HepG2 (cell line): ENCODE results near the gene RDH14. TPM values are rescaled to one million over a fixed set of nuclear protein-coding genes. Genes with fewer than 3 reads are reported as not detected.

Source experiments
- ATAC-seq: fragments of 200-7000 bp; cut with Tn5 transposase; 3 replicates; pipeline ENCODE4 v1.9.1; 2020; ENCODE audit warnings: mild to moderate bottlenecking, moderate library complexity
- BruUV-seq: library from RNA; stranded (reverse); fragments of 400-500 nt; replicated peaks from 2 replicates; lab custom pipeline; 2021; lab: Mats Ljungman, UMichigan
- CTCF ChIA-PET: fragments of 300-600 bp; formaldehyde crosslinking; extraction: SDS; loops from one replicate; lab custom pipeline; 2021; ENCODE audit warnings: low total read pairs, inconsistent platforms, low intra/inter-chr PET ratio; lab: Yijun Ruan, JAX
- POLR2A ChIA-PET: fragments of 350-600 bp; sonication (Branson Sonifier 250); formaldehyde crosslinking; loops from one replicate; lab custom pipeline; 2020; ENCODE audit warnings: antibody characterized with exemption, inconsistent platforms; lab: Yijun Ruan, JAX
- DNase-seq: peaks from one replicate; pipeline ENCODE4 v3.0.0-alpha.2; 2015; ENCODE audit warnings: low spot score
- FAIRE-seq: peaks from 3 replicates; lab custom pipeline; 2011; peaks lifted over from hg19 to GRCh38; lab: Jason Lieb, UNC
- H2AFZ ChIP-seq: one replicate; pipeline ENCODE4 v1.6.1; 2011; ENCODE audit warnings: low read length, inconsistent platforms
- H3K27ac ChIP-seq: fragments of 300-600 bp; 3 replicates; pipeline ENCODE4 v1.8.0; 2011; ENCODE audit warnings: mixed run types, mild to moderate bottlenecking, mixed read lengths, low read length, inconsistent platforms; ENCODE audit not compliant: insufficient read depth; ENCODE audit errors: extremely low read length
- H3K27me3 ChIP-seq, 2 experiments: fragments of 200-600 bp in 1 of 2; 2 replicates in 1 of 2; 3 replicates in 1 of 2; pipeline versions ENCODE4 v1.6.0 to v1.8.0; 2011; ENCODE audit warnings: low read length in 2 of 2, mild to moderate bottlenecking in 2 of 2, moderate library complexity in 2 of 2, inconsistent platforms in 1 of 2; ENCODE audit not compliant: insufficient read depth in 2 of 2, control insufficient read depth in 1 of 2
- H3K36me3 ChIP-seq, 2 experiments: fragments of 200-600 bp in 1 of 2; replicated peaks in 1 of 2; 2 replicates in 1 of 2; 3 replicates in 1 of 2; pipeline versions ENCODE4 v1.5.1 to v1.8.0; 2011; ENCODE audit warnings: low read length in 2 of 2, inconsistent platforms in 1 of 2; ENCODE audit not compliant: insufficient read depth in 2 of 2, control insufficient read depth in 1 of 2
- H3K4me1 ChIP-seq: 2 replicates; pipeline ENCODE4 v1.5.1; 2012; ENCODE audit warnings: low read length, inconsistent platforms; ENCODE audit not compliant: insufficient read depth
- H3K4me2 ChIP-seq: 2 replicates; pipeline ENCODE4 v1.6.0; 2011; ENCODE audit warnings: low read depth, low read length, inconsistent platforms
- H3K4me3 ChIP-seq, 3 experiments: fragments of 200-600 bp in 1 of 3; sonication (generic), shearing (Covaris generic) in 1 of 3; replicated peaks in 1 of 3; 2 replicates each; pipeline ENCODE4 v1.5.1; 2011 to 2016; ENCODE audit warnings: low read length in 3 of 3, inconsistent platforms in 2 of 3, low read depth in 2 of 3, mild to moderate bottlenecking in 2 of 3, control low read depth in 1 of 3, mixed read lengths in 1 of 3; ENCODE audit not compliant: insufficient read depth in 1 of 3
- H3K79me2 ChIP-seq: one replicate; pipeline ENCODE4 v1.6.1; 2011; ENCODE audit warnings: low read length, inconsistent platforms; ENCODE audit not compliant: insufficient read depth
- H3K9ac ChIP-seq: 2 replicates; pipeline ENCODE4 v1.6.0; 2011; ENCODE audit warnings: mild to moderate bottlenecking, low read depth, low read length, inconsistent platforms; ENCODE audit not compliant: insufficient read depth
- H3K9me3 ChIP-seq: 2 replicates; pipeline ENCODE4 v1.5.1; 2012; ENCODE audit warnings: mild to moderate bottlenecking, low read length
- H4K20me1 ChIP-seq: 2 replicates; pipeline ENCODE4 v1.6.0; 2011; ENCODE audit warnings: inconsistent platforms, mild to moderate bottlenecking, low read length, moderate library complexity; ENCODE audit not compliant: insufficient read depth
- FOXA1 ChIP-seq, 2 experiments: fragments of 450-650 bp in 1 of 2; sonication (generic) in 1 of 2; formaldehyde crosslinking in 1 of 2; IDR thresholded peaks; 2 replicates each; pipeline versions ENCODE4 v1.4.0 to v1.6.1; 2016 to 2020; ENCODE audit warnings: missing genetic modification reagents in 1 of 2
- FOXP1 ChIP-seq, 2 experiments: fragments of 450-650 bp in 1 of 2; IDR thresholded peaks; 2 replicates each; pipeline ENCODE4 v1.6.1; 2017 to 2018; ENCODE audit warnings: antibody characterized with exemption in 1 of 2
- KLF15 ChIP-seq: sonication (generic); formaldehyde crosslinking; IDR thresholded peaks from 2 replicates; pipeline ENCODE4 v1.8.1; 2023; ENCODE audit warnings: borderline replicate concordance, mild to moderate bottlenecking, inconsistent platforms, missing genetic modification reagents, mixed read lengths
- MTA1 ChIP-seq: sonication (generic); formaldehyde crosslinking; IDR thresholded peaks from 2 replicates; pipeline ENCODE4 v1.4.0; 2020; ENCODE audit warnings: missing genetic modification reagents, mild to moderate bottlenecking, borderline replicate concordance
- NAIF1 ChIP-seq: sonication (generic); formaldehyde crosslinking; IDR thresholded peaks from 2 replicates; pipeline ENCODE4 v1.5.0; 2020; ENCODE audit warnings: mild to moderate bottlenecking, missing genetic modification reagents, borderline replicate concordance
- NPAS2 ChIP-seq: sonication (generic); formaldehyde crosslinking; IDR thresholded peaks from 2 replicates; pipeline ENCODE4 v1.8.0; 2022; ENCODE audit warnings: mild to moderate bottlenecking, missing genetic modification reagents, borderline replicate concordance
- POGZ ChIP-seq: sonication (generic); formaldehyde crosslinking; IDR thresholded peaks from 2 replicates; pipeline ENCODE4 v1.4.0; 2020; ENCODE audit warnings: mild to moderate bottlenecking, missing genetic modification reagents
- ZFP82 ChIP-seq: sonication (generic); formaldehyde crosslinking; IDR thresholded peaks from 2 replicates; pipeline ENCODE4 v1.5.1; 2020; ENCODE audit warnings: mild to moderate bottlenecking, missing genetic modification reagents, borderline replicate concordance
- ZNF670 ChIP-seq: sonication (generic); formaldehyde crosslinking; IDR thresholded peaks from 2 replicates; pipeline ENCODE4 v1.8.0; 2022; ENCODE audit warnings: mild to moderate bottlenecking, missing genetic modification reagents, borderline replicate concordance
- ZNF720 ChIP-seq: sonication (generic); formaldehyde crosslinking; IDR thresholded peaks from 2 replicates; pipeline ENCODE4 v1.4.0; 2020; ENCODE audit warnings: missing genetic modification reagents
- WGBS: methylation state at CpG from one replicate; pipeline ENCODE4 v1.1.6; 2017; ENCODE audit warnings: low lambda C conversion rate; 5-methylcytosine and 5-hydroxymethylcytosine counted together
- in situ Hi-C: cut with HindIII; loops from 2 replicates; pipeline ENCODE4 v1.10.0; 2017; ENCODE audit warnings: low pct_unique_long_range_greater_than_20kb; ENCODE audit not compliant: extremely low pct_ligation_motif_present
- intact Hi-C: fragments of 100-400 bp; cut with micrococcal nuclease; formaldehyde crosslinking; loops from one replicate; pipeline ENCODE4 v1.10.0; 2022; ENCODE audit not compliant: unreplicated experiment
- polyA plus RNA-seq, 8 experiments: library from polyadenylated mRNA; depleted of rRNA in 3 of 8; stranded (reverse) in 7 of 8; unstranded in 1 of 8; fragments of >200 nt; fragmentation: Illumina TruSeq in 4 of 8; extraction: Trizol in 4 of 8; gene quantifications; 2 replicates each; pipeline versions ENCODE4 v1.2.1 to v1.2.3, GENCODE V29; 2011 to 2016; ENCODE audit warnings: low read depth in 4 of 8, missing spikeins in 1 of 8, mixed read lengths in 1 of 8; ENCODE audit not compliant: insufficient read depth in 1 of 8
- total RNA-seq, 5 experiments: library from RNA; depleted of rRNA; stranded (reverse); fragments of >200 nt; fragmentation: Illumina TruSeq; extraction: Trizol; gene quantifications; 2 replicates each; pipeline ENCODE4 v1.2.3, GENCODE V29; 2016; ENCODE audit warnings: low read depth in 1 of 5
- TF ChIP-seq, protein P1 (sequence below): sonication (generic); formaldehyde crosslinking; IDR thresholded peaks from 2 replicates; pipeline ENCODE4 v1.4.0; 2020; ENCODE audit warnings: missing genetic modification reagents, borderline replicate concordance
- TF ChIP-seq, protein P2 (sequence below): sonication (generic); formaldehyde crosslinking; conservative IDR thresholded peaks from 2 replicates; pipeline ENCODE4 v1.8.0; 2022; ENCODE audit warnings: missing genetic modification reagents
- TF ChIP-seq, protein P3 (sequence below): sonication (generic); formaldehyde crosslinking; IDR thresholded peaks from 2 replicates; pipeline ENCODE4 v1.5.1; 2020; ENCODE audit warnings: missing genetic modification reagents, mild to moderate bottlenecking, borderline replicate concordance
- TF ChIP-seq, protein P4 (sequence below): sonication (generic); formaldehyde crosslinking; IDR thresholded peaks from 2 replicates; pipeline ENCODE4 v1.4.0; 2020; ENCODE audit warnings: missing genetic modification reagents

RDH14 gene
- total and polyA plus RNA-seq, 2 of the 13 experiments (the other 11 are each of a cell fraction or from before 2014, with no cell fraction given) = 27.4 to 39.9 TPM

DNA sequence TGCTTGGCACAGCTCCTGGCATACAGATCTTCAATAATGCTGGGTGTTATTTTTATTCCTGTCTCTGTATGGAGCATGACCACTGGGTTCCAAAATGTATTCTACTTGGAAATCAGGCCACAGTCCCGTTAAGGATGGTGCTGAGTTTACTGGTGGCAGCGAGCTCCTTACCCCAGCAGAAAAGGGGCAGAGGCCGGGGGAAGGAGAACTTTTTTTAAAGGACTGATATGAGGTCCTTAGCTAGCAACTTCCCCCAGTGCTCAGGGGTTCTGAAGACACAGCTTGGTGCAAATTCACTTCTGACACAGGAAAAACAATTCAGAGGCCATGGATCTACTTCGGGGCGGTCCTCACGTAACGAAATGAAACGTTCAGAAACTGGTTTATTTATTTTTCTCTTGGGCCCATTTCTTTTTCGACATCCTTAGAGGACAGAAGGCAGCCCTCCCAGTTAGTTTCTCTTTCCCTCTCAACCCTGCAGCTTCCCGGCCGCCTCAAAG lies 872 bp downstream of the RDH14 start:
- ATAC-seq (no peak), DNase-seq (peak; percentile 5), FAIRE-seq (peak; percentile 49)
- Histone ChIP-seq H3K4me1 (peaks cover 27% of the 10 kb centered on the region), H3K4me3 (peak overlapping the region; percentile 78 to 84 (median 83)), H3K9ac (peak overlapping the region; percentile 93), H3K27me3 (no peaks in the 10 kb centered on the region), H3K36me3 (peaks cover 3 to 7% of the 10 kb centered on the region in 2 experiments; a peak in 4 of 5 replicates), H3K79me2 (peaks cover 21% of the 10 kb centered on the region), H4K20me1 (peaks cover 4% of the 10 kb centered on the region; the same call in 1 of the 2 replicates), H3K27ac (peak overlapping the region; percentile 87), H3K4me2 (peak overlapping the region; percentile 95), H3K9me3 (no peaks in the 10 kb centered on the region), H2AFZ (no peak overlapping the region)
- TSS peak; percentile 72 for BruUV-seq
- CTCF ChIA-PET = no interaction called here
- intact Hi-C loops (loop anchor here (1.0 to 5.0 kb wide), 3 partner anchors 172 to 462 kb away; no protein-coding TSS in a partner anchor), in situ Hi-C loops (no loop called here)
- POLR2A ChIA-PET = interaction anchor here (0.8 to 3.9 kb wide), 15 partner anchors 8 to 1342 kb away, joined by 3 to 19 read pairs (median 4); partner anchors contain the start of gene TTC32
- WGBS = 3% methylated on average over 11 of the region's 11 CpGs
- TF ChIP-seq MTA1 (CRISPR knock-in tag) (no peak), FOXA1 (IDR thresholded peaks at IDR 0.05) (no peak), FOXA1 (CRISPR knock-in tag; IDR thresholded peaks at IDR 0.05) (no peak), ZNF720 (CRISPR knock-in tag) (no peak), ZNF670 (0 out of 2 replicates have a peak, but pooled peaks have one; percentile 24), POGZ (CRISPR knock-in tag) (no peak), NAIF1 (CRISPR knock-in tag) (0 out of 2 replicates have a peak, but pooled peaks have one; percentile 7), NPAS2 (CRISPR knock-in tag) (no peak), FOXP1 (IDR thresholded peaks at IDR 0.05) (no peak), FOXP1 (CRISPR knock-in tag; IDR thresholded peaks at IDR 0.05) (no peak), ZFP82 (CRISPR knock-in tag) (0 out of 2 replicates have a peak, but pooled peaks have one; percentile 29), KLF15 (CRISPR knock-in tag) (no peak)
- TF ChIP-seq, protein P1, sequence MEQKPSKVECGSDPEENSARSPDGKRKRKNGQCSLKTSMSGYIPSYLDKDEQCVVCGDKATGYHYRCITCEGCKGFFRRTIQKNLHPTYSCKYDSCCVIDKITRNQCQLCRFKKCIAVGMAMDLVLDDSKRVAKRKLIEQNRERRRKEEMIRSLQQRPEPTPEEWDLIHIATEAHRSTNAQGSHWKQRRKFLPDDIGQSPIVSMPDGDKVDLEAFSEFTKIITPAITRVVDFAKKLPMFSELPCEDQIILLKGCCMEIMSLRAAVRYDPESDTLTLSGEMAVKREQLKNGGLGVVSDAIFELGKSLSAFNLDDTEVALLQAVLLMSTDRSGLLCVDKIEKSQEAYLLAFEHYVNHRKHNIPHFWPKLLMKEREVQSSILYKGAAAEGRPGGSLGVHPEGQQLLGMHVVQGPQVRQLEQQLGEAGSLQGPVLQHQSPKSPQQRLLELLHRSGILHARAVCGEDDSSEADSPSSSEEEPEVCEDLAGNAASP (CRISPR knock-in tag) = no peak
- TF ChIP-seq, protein P2, sequence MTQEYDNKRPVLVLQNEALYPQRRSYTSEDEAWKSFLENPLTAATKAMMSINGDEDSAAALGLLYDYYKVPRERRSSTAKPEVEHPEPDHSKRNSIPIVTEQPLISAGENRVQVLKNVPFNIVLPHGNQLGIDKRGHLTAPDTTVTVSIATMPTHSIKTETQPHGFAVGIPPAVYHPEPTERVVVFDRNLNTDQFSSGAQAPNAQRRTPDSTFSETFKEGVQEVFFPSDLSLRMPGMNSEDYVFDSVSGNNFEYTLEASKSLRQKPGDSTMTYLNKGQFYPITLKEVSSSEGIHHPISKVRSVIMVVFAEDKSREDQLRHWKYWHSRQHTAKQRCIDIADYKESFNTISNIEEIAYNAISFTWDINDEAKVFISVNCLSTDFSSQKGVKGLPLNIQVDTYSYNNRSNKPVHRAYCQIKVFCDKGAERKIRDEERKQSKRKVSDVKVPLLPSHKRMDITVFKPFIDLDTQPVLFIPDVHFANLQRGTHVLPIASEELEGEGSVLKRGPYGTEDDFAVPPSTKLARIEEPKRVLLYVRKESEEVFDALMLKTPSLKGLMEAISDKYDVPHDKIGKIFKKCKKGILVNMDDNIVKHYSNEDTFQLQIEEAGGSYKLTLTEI (CRISPR knock-in tag) = no peak
- TF ChIP-seq, protein P3, sequence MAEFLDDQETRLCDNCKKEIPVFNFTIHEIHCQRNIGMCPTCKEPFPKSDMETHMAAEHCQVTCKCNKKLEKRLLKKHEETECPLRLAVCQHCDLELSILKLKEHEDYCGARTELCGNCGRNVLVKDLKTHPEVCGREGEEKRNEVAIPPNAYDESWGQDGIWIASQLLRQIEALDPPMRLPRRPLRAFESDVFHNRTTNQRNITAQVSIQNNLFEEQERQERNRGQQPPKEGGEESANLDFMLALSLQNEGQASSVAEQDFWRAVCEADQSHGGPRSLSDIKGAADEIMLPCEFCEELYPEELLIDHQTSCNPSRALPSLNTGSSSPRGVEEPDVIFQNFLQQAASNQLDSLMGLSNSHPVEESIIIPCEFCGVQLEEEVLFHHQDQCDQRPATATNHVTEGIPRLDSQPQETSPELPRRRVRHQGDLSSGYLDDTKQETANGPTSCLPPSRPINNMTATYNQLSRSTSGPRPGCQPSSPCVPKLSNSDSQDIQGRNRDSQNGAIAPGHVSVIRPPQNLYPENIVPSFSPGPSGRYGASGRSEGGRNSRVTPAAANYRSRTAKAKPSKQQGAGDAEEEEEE (CRISPR knock-in tag) = no peak
- TF ChIP-seq, protein P4, sequence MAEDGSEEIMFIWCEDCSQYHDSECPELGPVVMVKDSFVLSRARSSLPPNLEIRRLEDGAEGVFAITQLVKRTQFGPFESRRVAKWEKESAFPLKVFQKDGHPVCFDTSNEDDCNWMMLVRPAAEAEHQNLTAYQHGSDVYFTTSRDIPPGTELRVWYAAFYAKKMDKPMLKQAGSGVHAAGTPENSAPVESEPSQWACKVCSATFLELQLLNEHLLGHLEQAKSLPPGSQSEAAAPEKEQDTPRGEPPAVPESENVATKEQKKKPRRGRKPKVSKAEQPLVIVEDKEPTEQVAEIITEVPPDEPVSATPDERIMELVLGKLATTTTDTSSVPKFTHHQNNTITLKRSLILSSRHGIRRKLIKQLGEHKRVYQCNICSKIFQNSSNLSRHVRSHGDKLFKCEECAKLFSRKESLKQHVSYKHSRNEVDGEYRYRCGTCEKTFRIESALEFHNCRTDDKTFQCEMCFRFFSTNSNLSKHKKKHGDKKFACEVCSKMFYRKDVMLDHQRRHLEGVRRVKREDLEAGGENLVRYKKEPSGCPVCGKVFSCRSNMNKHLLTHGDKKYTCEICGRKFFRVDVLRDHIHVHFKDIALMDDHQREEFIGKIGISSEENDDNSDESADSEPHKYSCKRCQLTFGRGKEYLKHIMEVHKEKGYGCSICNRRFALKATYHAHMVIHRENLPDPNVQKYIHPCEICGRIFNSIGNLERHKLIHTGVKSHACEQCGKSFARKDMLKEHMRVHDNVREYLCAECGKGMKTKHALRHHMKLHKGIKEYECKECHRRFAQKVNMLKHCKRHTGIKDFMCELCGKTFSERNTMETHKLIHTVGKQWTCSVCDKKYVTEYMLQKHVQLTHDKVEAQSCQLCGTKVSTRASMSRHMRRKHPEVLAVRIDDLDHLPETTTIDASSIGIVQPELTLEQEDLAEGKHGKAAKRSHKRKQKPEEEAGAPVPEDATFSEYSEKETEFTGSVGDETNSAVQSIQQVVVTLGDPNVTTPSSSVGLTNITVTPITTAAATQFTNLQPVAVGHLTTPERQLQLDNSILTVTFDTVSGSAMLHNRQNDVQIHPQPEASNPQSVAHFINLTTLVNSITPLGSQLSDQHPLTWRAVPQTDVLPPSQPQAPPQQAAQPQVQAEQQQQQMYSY (CRISPR knock-in tag) = no peak
